DMS114 treated with DMSO at 0.1 percent for 48 hours (cell line): Measurements from ENCODE around the gene EDEM1.
"Not testable (repeated sequence)": the region's sequence is repeated elsewhere in the genome, so short reads cannot be mapped to it uniquely, and the experiment has no call there.

Experiments used
- DNase-seq: peaks from one replicate; lab custom pipeline; 2025; ENCODE audit not compliant: unreplicated experiment; lab: John Stamatoyannopoulos, UW

EDEM1 gene

DNA sequence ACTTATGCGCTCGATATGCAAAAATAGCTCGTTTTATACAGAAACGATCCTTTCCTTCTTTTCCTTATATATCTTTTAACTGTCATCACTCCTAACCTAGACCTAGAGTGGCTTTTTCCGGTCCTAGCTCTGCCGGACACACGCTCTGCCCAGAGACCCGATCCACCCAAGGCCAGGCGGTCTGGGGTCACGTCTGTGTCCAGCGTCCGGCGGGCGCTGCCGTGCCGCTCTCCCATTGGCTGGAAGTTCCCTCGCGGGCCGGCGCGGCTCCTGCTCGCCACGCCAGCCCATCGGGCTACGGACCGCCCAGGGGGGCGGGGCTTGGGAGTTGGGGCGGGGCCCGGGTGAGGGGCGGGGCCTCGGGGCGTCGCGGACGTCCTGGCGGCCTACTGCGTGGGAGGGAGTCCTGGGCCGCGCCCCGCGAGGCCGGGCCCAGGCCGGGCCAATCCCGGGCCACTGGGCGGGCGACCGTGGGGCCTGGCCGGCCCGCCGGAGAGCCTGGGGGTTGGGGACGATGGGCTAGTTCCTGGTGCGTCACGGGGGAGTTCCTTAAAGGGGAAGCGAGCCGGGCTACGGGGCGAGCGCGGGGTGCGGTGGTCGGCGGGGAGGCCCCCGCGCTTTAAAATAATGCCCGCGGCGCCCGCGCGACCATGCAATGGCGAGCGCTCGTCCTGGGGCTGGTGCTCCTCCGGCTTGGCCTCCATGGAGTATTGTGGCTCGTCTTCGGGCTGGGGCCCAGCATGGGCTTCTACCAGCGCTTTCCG, at the start of gene EDEM1:
TSS of gene EDEM1 (plus strand) at position 552 of the 764 bp plus-strand sequence. CDS start at position 651, 99 bp downstream.
- DNase-seq = peak; percentile 85

DNA sequence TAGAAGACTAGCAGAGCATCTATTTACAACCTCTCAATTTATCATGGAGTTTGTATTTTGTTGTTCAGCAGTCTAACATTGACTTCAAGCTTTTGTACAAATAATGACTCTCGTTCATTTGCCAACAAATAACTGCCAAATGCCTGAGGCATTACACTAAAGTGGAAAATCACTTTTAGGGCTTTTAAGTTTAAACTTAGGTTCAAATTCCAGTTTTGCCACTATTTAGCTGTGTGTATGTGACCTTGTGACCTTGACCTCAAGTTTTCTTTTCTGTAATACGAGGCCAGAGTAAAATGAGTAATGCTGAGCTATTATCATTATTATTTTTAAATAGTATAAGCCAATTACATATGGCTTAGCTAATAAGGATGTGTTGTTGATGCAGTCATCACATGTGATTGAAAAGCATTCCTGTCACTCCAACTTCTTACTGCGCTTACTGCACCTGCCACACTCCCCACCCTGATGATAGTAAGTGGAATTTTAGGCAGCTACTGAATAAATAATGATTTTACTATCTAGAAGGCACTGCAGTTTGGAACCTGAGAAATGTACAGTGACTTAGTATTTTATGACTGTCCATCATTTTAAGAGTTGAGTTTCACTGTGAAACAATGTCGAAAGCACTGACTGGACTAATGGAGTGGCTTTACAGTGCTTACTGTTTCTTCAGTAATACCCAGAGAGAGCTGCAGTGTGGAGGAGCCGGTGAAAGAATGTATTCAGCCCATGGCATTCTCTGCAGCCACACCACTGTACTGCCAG, 49.1 kb upstream of the EDEM1 start:
- no peak for DNase-seq

GRCh38 chr3:5140230-5140621, 47.3 kb upstream of the EDEM1 start:
- DNase-seq = no peak

- DNase-seq = no peak
These were observed 46.7 kb upstream of the EDEM1 start for GRCh38 chr3:5140839-5141238.

- no peak for DNase-seq
These were observed 45.7 kb upstream of the EDEM1 start for GRCh38 chr3:5141760-5142159.

GRCh38 chr3:5143464-5143863, 44.0 kb upstream of the EDEM1 start:
- no peak for DNase-seq

DNA sequence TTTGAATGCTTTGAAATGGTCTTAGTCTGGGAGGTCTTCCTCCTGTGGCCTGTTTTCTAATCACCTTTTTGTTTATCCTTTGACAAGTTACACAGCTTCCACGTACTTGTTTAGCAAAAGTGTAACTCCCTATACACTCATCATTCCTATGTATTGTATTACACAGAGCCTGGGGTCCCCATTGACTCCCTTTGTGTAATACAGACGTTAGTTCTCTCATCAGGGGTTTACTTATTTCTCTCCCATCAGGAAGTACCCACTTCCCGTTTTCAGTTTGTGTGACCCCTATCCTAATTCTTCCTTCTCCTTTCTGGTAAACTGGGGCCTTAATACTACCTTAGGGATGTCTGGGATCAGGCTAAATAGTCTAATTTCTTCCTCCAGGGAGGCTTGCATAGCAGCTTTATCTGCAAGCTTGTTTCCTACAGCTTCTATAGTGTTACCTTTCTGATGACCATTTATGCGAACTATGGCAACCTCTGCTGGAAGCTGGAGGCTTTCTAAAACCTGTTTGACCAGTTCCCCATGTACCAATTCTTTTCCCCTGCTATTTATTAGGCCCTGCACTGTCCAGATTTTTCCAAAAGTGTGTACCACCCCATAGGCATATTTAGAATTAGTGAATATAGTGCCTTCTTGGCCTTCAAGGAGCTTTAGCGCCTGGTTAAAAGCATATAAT, 43.1 kb upstream of the EDEM1 start:
- no peak for DNase-seq

DNA sequence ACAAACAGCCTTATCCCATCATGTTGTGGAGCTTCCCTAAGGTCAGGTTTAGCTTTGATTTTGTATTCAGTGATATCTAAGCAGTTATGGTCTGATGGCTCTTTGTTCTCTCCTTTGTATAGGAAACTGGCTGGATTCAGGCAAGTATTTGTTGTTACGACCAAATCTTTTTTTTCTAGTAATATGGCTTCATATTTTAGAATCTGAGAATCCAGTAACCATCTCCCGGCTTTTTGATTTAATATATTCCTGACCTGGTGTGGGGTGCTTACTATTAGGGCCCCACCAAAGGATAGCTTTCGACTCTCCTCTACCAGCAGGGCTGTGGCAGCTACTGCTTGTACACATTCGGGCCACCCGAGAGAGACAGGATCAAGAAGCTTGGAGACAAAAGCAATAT, 42.4 kb upstream of the EDEM1 start:
- no peak for DNase-seq

DNA sequence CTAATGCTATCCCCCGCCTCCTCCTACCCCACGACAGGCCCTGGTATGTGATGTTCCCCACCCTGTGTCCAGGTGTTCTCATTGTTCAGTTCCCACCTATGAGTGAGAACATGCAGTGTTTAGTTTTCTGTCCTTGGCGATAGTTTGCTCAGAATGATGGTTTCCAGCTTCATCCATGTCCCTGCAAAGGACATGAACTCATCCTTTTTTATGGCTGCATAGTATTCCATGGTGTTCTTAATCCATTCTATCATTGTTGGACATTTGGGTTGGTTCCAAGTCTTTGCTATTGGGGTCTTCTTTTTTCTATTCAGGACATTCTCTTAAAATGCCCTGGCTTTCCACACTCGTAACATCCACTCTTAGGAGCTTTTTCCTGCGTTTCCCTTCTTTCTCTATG, 40.4 kb upstream of the EDEM1 start:
- DNase-seq = not testable (repeated sequence)

GRCh38 chr3:5149306-5149880, 38.1 kb upstream of the EDEM1 start:
- no peak for DNase-seq

- DNase-seq = no peak
These were observed 35.9 kb upstream of the EDEM1 start for GRCh38 chr3:5151586-5151985.

DNA sequence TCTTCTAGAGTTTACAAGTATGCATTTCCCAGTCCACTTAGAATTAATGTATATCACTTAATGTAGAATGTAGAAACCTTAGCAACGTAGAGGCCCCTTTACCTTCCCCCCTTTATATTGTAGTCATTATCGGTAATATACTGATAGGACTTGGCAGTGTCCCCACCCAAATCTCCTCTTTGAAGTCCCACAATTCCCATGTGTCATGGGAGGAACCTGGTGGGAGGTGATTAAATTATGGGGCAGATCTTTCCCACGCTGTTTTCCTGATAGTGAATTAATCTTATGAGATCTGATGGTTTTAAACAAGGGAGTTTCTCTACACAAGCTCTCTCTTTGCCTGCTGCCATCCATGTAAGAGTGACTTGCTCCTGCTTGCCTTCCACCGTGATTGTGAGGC, 34.4 kb upstream of the EDEM1 start:
- DNase-seq = no peak

- DNase-seq = no peak
These were observed 32.3 kb upstream of the EDEM1 start for GRCh38 chr3:5155241-5155640.

GRCh38 chr3:5160321-5160720, 27.2 kb upstream of the EDEM1 start:
- DNase-seq = no peak

DNA sequence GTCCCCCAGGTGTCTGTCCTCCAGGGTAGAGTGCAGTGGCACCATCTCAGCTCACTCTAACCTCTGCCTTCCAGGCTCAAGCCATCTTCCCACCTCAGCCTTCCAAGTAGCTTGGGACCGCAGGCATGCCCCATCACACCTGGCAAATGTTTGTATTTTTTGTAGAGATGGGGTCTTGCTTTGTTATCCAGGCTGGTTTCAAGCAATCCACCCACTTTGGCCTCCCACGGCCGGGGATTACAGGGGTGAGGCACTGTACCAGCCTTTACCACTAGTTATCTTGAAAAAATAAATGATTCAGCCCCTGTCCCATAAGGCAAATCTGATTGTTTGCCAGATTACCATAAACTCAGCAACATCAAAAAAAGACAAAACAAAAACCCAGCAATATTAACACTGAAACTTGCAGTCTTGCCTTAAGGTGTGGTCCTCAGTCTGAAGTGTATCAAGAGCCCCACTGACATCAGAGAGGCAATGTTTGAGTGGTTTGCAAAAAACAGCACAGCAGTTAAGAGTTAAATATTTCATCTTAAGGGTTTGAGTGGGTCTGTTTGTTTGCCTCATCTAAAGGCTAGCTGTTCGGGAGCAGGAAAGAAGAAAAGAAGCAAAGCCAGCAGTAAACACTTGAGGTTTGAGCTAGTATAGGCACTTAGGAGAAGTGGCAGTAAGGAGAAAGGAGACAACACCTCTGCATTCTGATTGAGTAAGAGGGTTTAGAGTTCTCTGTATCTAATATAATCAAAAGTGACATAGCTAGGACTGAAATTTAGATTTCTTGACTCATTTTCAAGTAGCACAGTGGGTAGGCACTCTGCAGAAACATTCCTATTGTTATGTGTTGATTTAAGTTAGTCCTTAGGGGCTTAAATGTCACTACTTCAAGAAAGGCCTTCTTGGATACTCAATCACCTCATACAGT, 26.3 kb upstream of the EDEM1 start:
- DNase-seq = no peak

- DNase-seq = no peak
These were observed 25.4 kb upstream of the EDEM1 start for GRCh38 chr3:5162102-5162501.

DNA sequence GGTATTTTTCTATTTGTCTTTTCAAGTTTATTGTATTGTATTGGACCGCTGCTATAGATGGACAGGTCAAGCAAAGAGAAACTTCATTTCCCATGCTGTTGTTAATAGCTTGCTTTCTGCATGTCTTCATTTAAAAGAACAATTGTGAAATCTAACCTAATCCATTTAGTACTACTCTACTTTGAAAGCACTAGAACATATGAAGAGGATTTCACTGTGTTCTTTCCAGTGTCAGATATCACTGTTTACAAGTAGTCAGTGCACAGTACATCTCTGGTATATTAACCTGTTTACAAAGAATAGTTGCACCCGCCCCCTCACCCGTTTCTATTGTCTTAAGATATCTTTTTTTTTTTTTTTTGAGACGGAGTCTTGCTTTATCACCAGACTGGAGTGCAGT, 21.8 kb upstream of the EDEM1 start:
- no peak for DNase-seq

- no peak for DNase-seq
These were observed 20.7 kb upstream of the EDEM1 start for GRCh38 chr3:5166846-5167245.

DNA sequence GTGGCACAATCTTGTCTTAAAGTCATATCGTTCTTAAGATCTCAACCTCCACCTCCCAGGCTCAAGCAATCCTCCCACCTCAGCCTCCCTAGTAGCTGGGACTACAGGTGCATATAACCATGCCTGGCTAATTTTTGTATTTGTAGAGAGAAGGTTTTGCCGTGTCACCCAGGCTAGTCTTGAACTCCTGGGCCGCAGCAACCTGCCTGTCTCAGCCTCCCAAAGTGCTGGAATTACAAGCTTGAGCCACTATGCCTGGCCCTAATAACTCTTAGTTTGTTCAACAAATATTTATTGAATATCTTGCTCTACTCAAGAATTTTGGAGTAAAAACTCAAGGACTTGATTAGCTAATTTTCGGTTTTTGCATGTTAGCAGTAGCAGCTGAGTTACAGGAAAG, 19.4 kb upstream of the EDEM1 start:
- DNase-seq = no peak

- no peak for DNase-seq
These were observed 17.7 kb upstream of the EDEM1 start for GRCh38 chr3:5169807-5170206.

GRCh38 chr3:5170975-5171374, 16.5 kb upstream of the EDEM1 start:
- DNase-seq = no peak
